Heart left ventricle (tissue), 13 donors: Measurements from ENCODE around the gene OTP.

Source experiments
- POLR2A ChIP-seq, 2 donors: fragments of 450-650 bp; IDR thresholded peaks; one replicate each; pipeline ENCODE4 v1.6.1; 2017; ENCODE audit warnings: antibody characterized with exemption in 2 of 2, mild to moderate bottlenecking in 2 of 2, moderate library complexity in 2 of 2
- TF ChIP-seq, protein P1 (sequence below), 12 donors: fragments of 200-600 bp; sonication (generic) in 4 of 12; IDR thresholded peaks; one replicate each; pipeline versions ENCODE4 v1.5.0 to v1.8.0; 2018 to 2022; ENCODE audit warnings: antibody characterized with exemption in 12 of 12, mild to moderate bottlenecking in 5 of 12
- donor health status: ischemic (EF 13 %, LVEDD 7.1; RV severe dilation, severe dysfunction).
- donor health status: DM: no; HTN: yes; CAD: no.
- donor health status: DM: no; HTN: no; CAD: no.
- donor health status: ischemic (EF 25% LVEDD 6.9; RV normal size, moderate dysfunction).
- donor health status: ischemic (EF 25% LVEDD 5.7; RV mildly dilated, moderate dysfunction).
- donor health status: ischemic (EF 35%, LVEDD 5.7; RV mildly dilated, moderate dysfunction).
- donor health status: nonischemic (EF 11% LVEDD 7.7; RV severe dilation, severe dysfunction).
- donor health status: DM: yes; HTN: yes; CAD: no.
- donor health status: PGD.
- donor health status: ischemic (EF 29% LVEDD 5.4; RV normal size, mild dysfunction).
- donor health status: nonischemic (EF 23%, LVEDD 6.1; RV moderate dilation, normal function).

- TF ChIP-seq, protein P1, sequence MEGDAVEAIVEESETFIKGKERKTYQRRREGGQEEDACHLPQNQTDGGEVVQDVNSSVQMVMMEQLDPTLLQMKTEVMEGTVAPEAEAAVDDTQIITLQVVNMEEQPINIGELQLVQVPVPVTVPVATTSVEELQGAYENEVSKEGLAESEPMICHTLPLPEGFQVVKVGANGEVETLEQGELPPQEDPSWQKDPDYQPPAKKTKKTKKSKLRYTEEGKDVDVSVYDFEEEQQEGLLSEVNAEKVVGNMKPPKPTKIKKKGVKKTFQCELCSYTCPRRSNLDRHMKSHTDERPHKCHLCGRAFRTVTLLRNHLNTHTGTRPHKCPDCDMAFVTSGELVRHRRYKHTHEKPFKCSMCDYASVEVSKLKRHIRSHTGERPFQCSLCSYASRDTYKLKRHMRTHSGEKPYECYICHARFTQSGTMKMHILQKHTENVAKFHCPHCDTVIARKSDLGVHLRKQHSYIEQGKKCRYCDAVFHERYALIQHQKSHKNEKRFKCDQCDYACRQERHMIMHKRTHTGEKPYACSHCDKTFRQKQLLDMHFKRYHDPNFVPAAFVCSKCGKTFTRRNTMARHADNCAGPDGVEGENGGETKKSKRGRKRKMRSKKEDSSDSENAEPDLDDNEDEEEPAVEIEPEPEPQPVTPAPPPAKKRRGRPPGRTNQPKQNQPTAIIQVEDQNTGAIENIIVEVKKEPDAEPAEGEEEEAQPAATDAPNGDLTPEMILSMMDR (IDR thresholded peaks at IDR 0.05), result peak in 1 of 12 donors; percentile 16
- no peak for TF ChIP-seq POLR2A (IDR thresholded peaks at IDR 0.05)
Observed at GRCh38 chr5:77630114-77630680, 8.3 kb downstream of the OTP start.
